CD4-positive, alpha-beta T cell treated with Interleukin-4 for 4 hours (primary cell): ENCODE data around the gene CLASP1.
A peak's percentile ranks its signal among the peaks of the same experiment; 100 is the strongest.

Experiments used
- DNase-seq: peaks from one replicate; pipeline ENCODE4 v3.0.0-alpha.2; 2020

The CLASP1 gene

DNA sequence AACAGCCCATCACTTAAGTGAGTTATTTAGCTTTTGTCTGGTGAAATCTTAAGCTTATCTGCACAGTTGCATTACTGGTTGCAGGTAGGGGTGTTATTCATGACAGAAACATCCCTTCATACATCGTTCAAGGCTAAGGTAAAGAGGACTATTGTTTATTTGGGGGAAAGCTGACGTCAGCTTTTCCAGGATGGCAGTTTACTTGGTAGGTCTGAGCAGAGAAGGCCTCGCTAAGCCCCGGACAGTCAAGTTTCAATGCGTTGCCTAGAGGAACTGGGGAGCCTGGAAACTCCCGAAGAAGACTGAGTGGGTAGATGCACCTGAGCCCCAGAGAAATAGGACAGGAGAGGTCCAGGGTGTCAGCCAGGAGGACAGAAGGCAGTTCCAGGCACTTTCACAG, 116.4 kb downstream of the CLASP1 start:
- no peak for DNase-seq

DNA sequence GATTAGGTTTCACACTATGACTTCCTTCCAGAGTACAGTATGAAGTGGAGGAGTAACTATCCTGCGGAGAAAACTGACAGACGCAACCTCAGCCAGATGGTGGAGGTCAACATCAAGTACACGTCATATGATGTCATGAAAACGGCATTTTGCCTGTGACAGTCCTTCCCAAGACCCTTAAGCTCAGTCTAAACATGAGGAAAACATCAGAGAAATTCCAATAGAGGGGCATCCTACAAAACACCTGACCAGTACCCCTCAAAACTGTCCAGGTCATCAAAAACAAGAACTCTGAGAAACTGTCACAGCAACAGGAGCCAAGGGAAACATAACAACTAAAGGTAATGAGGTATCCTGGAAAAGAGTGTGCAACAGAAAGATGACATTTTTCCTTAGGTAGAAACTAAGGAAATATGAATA, 116.9 kb downstream of the CLASP1 start:
- no peak for DNase-seq

GRCh38 chr2:121530212-121530705, 119.0 kb downstream of the CLASP1 start:
- no peak for DNase-seq

- peak; percentile 5 for DNase-seq
These were observed 119.6 kb downstream of the CLASP1 start for GRCh38 chr2:121529439-121530211.

DNA sequence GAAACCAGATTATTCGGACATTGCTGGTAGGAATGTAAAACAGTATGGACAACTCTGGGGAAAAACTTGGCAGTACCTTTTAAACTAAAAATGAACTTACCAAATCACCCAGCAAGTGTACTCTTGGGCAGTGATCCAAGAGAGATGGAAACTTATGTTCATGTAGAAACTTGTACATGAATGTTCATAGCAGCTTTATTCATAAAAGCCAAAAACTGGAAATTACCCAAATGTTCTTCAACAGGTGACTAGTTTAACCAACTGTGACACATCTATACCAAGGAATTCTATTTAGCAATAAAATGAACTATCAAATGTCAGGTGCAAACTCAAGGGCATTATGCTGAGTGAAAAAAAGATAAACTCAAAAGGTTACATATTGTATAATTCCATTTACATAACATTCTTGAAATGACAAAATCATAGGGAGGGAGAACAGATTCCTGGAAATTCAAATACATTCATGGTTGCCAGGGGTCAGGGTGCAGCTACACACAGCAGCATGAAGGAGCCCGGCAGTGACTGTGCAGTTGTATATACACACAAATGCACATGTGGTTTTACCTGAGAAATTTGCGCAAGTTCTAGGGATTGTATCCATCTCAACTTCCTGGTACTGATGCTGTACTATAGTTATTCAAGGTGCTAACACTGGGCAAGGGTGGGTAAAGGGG, 122.1 kb downstream of the CLASP1 start:
- no peak for DNase-seq

GRCh38 chr2:121524685-121525425, 124.4 kb downstream of the CLASP1 start:
- DNase-seq, result no peak

GRCh38 chr2:121521359-121521758, 127.9 kb downstream of the CLASP1 start:
- no peak for DNase-seq

- no peak for DNase-seq
These were observed 128.6 kb downstream of the CLASP1 start for GRCh38 chr2:121520641-121520994.

GRCh38 chr2:121519732-121520640, 129.3 kb downstream of the CLASP1 start:
- DNase-seq, result no peak

DNA sequence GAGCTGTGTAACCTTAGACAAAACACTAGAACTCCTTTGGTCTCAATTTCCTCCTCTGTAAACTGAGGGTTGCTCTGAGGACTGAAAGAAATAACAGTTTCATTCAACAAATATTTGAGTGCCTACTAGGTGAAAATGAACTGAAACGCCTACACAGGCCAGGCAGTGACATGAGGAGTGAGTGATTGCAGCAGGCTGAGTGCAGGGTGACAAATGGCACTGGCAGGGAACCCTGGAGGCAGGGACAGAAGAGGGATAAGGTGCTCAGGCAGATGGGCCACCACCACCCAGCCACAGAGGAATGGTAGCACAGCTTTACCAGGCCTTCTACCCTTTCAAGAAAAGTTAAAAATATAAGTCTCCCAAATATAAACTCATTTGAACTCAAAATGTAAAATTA, 130.1 kb downstream of the CLASP1 start:
- no peak for DNase-seq

- DNase-seq, result no peak
These were observed 135.5 kb downstream of the CLASP1 start for GRCh38 chr2:121513597-121514333.

GRCh38 chr2:121510857-121511256, 138.4 kb downstream of the CLASP1 start:
- DNase-seq, result no peak

GRCh38 chr2:121506621-121507020, 142.6 kb downstream of the CLASP1 start:
- no peak for DNase-seq

GRCh38 chr2:121505986-121506586, 143.2 kb downstream of the CLASP1 start:
- no peak for DNase-seq

DNA sequence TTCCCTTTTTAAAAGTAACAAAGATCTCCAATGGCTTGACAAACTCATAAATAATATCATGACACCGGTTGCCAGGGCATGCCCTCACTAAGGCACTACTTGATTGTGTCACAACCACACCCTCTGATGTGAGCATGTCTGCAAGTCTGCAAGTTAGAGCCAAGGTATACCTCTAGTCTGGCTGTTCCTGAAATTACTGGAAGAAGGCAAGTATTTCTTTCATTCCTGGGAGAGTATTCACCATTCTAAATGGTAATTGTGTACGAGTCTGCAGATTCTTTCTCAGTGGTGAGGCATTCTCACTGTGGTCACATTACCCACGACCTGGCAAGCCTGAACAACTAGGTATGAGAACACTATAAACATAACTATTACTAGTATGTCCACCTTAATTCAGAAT, 144.3 kb downstream of the CLASP1 start:
- DNase-seq, result no peak

DNA sequence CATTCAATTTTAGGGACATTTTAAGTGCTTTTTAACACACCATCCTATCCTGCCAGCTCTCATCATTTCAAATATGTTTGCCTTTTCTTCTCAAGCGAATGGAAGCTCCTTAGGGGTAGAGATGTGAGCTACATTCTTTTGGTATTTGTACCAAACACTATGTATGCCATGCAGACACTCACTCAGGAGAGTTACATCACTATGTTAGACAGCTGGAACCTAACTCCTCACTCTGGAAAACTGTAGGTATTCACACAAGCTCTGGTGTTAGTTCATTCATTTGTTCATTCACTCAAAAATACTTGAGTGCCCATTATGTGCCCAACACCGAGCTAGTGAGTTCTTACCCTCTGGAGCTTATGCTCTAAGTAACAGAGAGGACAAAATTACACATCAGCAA, 144.9 kb downstream of the CLASP1 start:
- no peak for DNase-seq

DNA sequence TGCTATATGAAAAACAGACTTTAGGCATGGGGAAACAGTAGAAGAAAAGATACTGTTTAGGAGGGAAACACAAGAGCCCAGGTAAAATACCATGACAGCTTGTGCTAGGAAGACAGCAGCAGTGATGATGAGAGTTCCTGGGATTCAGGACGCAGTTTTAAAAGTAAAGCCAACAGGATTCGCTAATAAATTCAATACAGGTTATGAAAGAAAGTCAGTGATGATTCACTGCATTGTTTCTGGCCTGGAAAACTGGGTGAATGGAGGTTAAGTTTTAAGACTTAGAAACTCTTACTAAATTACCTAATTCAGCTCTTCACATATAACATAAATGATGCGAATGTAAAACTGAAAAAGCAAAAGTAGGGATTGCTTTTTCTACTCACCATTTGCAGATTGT, 146.5 kb downstream of the CLASP1 start:
- DNase-seq, result no peak

GRCh38 chr2:121502246-121502645, 147.0 kb downstream of the CLASP1 start:
- DNase-seq, result no peak

DNA sequence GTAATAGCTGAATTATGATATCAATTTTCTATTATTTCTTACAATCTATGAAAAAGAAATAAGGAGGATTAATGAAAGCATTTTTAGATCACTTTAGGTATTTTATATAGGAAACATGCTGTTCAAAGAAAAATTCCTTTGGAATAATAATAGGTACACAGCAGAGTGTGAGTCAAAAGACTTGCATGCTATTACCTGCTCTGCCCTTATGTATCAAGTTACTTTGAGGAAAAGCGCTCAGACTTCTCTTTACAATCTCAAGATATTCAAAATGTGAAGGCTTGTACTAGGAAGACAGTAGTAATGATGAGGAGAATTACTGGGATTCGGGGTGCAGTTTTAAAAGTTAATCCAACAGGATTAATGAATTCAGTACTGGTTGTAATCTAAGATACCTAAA, 147.7 kb downstream of the CLASP1 start:
- no peak for DNase-seq

DNA sequence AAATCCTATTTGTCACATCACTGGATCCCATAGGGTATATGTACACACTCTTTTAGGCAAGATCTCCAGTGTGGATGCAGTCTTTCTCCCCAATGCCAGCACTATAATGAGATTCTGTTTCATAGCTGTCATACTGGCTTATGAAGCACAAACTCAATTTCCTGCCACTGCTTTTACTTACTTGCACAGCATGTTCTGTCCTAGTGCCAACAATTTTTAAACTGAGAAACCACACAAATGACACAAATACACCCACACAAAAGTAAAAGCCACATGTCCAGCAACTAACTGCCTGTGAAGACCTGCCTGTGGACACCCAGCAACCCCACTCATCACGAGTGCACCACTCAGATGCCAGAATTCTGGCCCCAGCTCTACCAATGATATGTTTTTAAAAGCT, 148.2 kb downstream of the CLASP1 start:
- DNase-seq, result no peak

- DNase-seq, result no peak
These were observed 150.5 kb downstream of the CLASP1 start for GRCh38 chr2:121498731-121499130.

- DNase-seq, result no peak
These were observed 156.9 kb downstream of the CLASP1 start for GRCh38 chr2:121492409-121492808.
